Measurements from ENCODE around the gene POLR2C.

- TF ChIP-seq, protein P1, sequence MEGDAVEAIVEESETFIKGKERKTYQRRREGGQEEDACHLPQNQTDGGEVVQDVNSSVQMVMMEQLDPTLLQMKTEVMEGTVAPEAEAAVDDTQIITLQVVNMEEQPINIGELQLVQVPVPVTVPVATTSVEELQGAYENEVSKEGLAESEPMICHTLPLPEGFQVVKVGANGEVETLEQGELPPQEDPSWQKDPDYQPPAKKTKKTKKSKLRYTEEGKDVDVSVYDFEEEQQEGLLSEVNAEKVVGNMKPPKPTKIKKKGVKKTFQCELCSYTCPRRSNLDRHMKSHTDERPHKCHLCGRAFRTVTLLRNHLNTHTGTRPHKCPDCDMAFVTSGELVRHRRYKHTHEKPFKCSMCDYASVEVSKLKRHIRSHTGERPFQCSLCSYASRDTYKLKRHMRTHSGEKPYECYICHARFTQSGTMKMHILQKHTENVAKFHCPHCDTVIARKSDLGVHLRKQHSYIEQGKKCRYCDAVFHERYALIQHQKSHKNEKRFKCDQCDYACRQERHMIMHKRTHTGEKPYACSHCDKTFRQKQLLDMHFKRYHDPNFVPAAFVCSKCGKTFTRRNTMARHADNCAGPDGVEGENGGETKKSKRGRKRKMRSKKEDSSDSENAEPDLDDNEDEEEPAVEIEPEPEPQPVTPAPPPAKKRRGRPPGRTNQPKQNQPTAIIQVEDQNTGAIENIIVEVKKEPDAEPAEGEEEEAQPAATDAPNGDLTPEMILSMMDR (conservative IDR thresholded peaks at IDR 0.05; ENCODE audit: low read depth, low read length): no peak
- no peak for TF ChIP-seq EZH2 (IDR thresholded peaks at IDR 0.05; ENCODE audit: borderline replicate concordance, low read depth, low read length, poor library complexity, severe bottlenecking)
Observed at GRCh38 chr16:57514791-57515600, 52.5 kb downstream of the POLR2C start.

Data from A673 (cell line).